Activated CD4-positive, alpha-beta T cell treated with anti-CD3 and anti-CD28 coated beads, Interleukin-2, amount 50 U/mL, for 16 hours (primary cell): ENCODE results near the gene ART4.

ENCODE experiments used
- DNase-seq: peaks from one replicate; pipeline ENCODE4 v3.0.0-alpha.2; 2020

Gene ART4

GRCh38 chr12:14810167-14810952, 33.0 kb downstream of the ART4 start:
- no peak for DNase-seq

GRCh38 chr12:14803830-14804160, 39.5 kb downstream of the ART4 start:
- DNase-seq: no peak

- DNase-seq: peak; percentile 97
Observed at GRCh38 chr12:14803011-14803829, 40.1 kb downstream of the ART4 start, which contains the start of the genes C12orf60 and WBP11. TSS of gene C12orf60 (plus strand) at chr12:14803670. CDS start at chr12:14822936, 19,266 bp downstream. TSS of gene WBP11 (minus strand) at chr12:14803478. CDS start at chr12:14801383, 2,095 bp downstream.

GRCh38 chr12:14802721-14803010, 40.7 kb downstream of the ART4 start:
- no peak for DNase-seq

- no peak for DNase-seq
Observed at GRCh38 chr12:14802247-14802646, 41.1 kb downstream of the ART4 start.

GRCh38 chr12:14795028-14795448, 48.3 kb downstream of the ART4 start:
- no peak for DNase-seq

GRCh38 chr12:14785568-14785967, 57.8 kb downstream of the ART4 start:
- no peak for DNase-seq

GRCh38 chr12:14784471-14784870, 58.9 kb downstream of the ART4 start:
- no peak for DNase-seq

- no peak for DNase-seq
Observed at GRCh38 chr12:14782756-14783155, 60.6 kb downstream of the ART4 start.

GRCh38 chr12:14781563-14781962, 61.8 kb downstream of the ART4 start:
- DNase-seq: no peak

GRCh38 chr12:14780859-14781258, 62.5 kb downstream of the ART4 start:
- no peak for DNase-seq

GRCh38 chr12:14779834-14780233, 63.5 kb downstream of the ART4 start:
- no peak for DNase-seq

GRCh38 chr12:14777271-14777670, 66.1 kb downstream of the ART4 start:
- DNase-seq: no peak

GRCh38 chr12:14776236-14776961, 66.9 kb downstream of the ART4 start:
- DNase-seq: peak; percentile 21

- DNase-seq: peak; percentile 49
Observed at GRCh38 chr12:14775636-14775980, 67.7 kb downstream of the ART4 start.
